Measurements from ENCODE around the gene IFT81.
A peak's percentile ranks its signal among the peaks of the same experiment; 100 is the strongest.

Gene IFT81

GRCh38 chr12:110109037-110109836, 14.9 kb upstream of the IFT81 start:
- TF ChIP-seq ZBTB7A (IDR thresholded peaks at IDR 0.05; ENCODE audit: low read depth) = no peak
- 0 out of 2 replicates have a peak, but pooled peaks have one; percentile 44 for TF ChIP-seq EP300 (IDR thresholded peaks at IDR 0.05; ENCODE audit: borderline replicate concordance)
- TF ChIP-seq CEBPB (IDR thresholded peaks at IDR 0.05) = peak; percentile 85
- TF ChIP-seq, protein P1, sequence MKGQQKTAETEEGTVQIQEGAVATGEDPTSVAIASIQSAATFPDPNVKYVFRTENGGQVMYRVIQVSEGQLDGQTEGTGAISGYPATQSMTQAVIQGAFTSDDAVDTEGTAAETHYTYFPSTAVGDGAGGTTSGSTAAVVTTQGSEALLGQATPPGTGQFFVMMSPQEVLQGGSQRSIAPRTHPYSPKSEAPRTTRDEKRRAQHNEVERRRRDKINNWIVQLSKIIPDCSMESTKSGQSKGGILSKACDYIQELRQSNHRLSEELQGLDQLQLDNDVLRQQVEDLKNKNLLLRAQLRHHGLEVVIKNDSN (IDR thresholded peaks at IDR 0.05) = no peak
- TF ChIP-seq TEAD4 (IDR thresholded peaks at IDR 0.05) = no peak
- TF ChIP-seq, protein P2, sequence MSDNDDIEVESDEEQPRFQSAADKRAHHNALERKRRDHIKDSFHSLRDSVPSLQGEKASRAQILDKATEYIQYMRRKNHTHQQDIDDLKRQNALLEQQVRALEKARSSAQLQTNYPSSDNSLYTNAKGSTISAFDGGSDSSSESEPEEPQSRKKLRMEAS (IDR thresholded peaks at IDR 0.05) = 0 out of 2 replicates have a peak, but pooled peaks have one; percentile 34
- no peak for TF ChIP-seq CREB1 (IDR thresholded peaks at IDR 0.05; ENCODE audit: low read depth)
- no peak for TF ChIP-seq FOXM1 (IDR thresholded peaks at IDR 0.05; ENCODE audit: borderline replicate concordance, low read depth)
- TF ChIP-seq NFIC (IDR thresholded peaks at IDR 0.05) = no peak
- TF ChIP-seq YY1 (IDR thresholded peaks at IDR 0.05; ENCODE audit: low read depth) = no peak
- TF ChIP-seq EGR1 (IDR thresholded peaks at IDR 0.05) = no peak
- no peak for TF ChIP-seq TCF12 (IDR thresholded peaks at IDR 0.05; ENCODE audit: low read depth)

- TF ChIP-seq CREB1 (IDR thresholded peaks at IDR 0.05; ENCODE audit: low read depth) (no peak), TAF1 (IDR thresholded peaks at IDR 0.05; ENCODE audit: low read depth) (no peak), RAD21 (IDR thresholded peaks at IDR 0.05; ENCODE audit: low read depth) (no peak), TCF12 (IDR thresholded peaks at IDR 0.05; ENCODE audit: low read depth) (no peak), FOXM1 (IDR thresholded peaks at IDR 0.05; ENCODE audit: borderline replicate concordance, low read depth) (no peak), NFIC (IDR thresholded peaks at IDR 0.05) (no peak), CEBPB (IDR thresholded peaks at IDR 0.05) (no peak), TEAD4 (IDR thresholded peaks at IDR 0.05) (no peak), YY1 (IDR thresholded peaks at IDR 0.05; ENCODE audit: low read depth) (no peak)
These were observed 14.2 kb upstream of the IFT81 start for GRCh38 chr12:110109837-110110535.

DNA sequence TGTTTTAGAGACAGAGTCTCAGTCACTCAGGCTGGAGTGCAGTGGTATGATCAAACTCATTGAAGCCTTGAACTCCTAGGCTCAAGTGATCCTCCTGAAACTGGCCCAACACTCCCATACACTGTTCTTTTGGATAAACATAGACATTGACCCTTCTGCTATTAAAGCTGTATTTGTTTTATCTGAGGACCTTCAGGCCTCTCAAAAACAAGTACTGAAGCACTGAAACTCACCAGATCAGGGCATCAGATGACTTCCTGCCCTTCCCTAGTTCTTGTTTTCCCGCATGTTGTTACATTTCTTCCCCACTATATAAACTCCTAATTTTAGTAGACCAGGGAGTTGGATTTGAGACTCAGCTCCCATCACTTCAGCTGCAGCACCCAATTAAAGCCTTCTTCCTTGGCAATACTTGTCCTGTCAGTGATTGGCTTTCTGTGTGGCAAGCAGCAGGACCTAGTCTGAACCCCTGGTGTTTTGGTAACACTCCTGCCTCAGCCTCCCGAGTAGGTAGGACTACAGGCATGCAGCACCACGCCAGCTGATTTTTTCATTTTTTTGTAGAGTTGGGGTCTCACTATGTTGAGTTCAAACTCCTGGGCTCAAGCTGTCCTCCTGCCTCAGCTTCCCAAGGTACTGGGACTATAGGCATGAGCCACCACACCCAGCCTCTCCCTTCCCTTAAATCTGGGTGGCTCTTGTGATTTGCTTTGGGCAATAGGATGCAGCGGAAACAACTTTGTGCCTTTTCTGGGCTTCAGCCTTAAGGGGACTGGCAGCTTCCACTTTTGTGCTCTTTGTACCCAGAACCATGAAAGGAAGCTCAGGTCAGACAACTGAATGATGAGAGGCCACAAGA, 12.5 kb upstream of the IFT81 start:
- TF ChIP-seq YY1 (IDR thresholded peaks at IDR 0.05; ENCODE audit: low read depth) (no peak), RAD21 (IDR thresholded peaks at IDR 0.05; ENCODE audit: low read depth) (no peak), TAF1 (IDR thresholded peaks at IDR 0.05; ENCODE audit: low read depth) (no peak), CEBPB (IDR thresholded peaks at IDR 0.05) (no peak), FOXM1 (IDR thresholded peaks at IDR 0.05; ENCODE audit: borderline replicate concordance, low read depth) (no peak)

DNA sequence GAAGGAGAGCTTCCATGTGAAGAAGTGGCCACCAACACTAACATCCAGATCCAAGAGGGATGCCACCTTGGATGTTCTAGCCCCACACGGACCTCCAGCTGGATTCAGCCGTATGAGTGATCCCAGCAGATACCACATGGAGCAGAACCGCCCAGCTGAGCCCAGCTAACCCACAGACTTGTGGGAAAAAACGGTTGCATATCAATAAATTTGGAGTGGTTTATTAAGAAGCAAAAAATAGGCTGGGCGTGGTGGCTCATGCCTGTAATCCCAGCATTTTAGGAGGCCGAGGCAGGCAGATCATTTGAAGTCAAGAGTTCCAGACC, 11.9 kb upstream of the IFT81 start:
- no peak for TF ChIP-seq CEBPB (IDR thresholded peaks at IDR 0.05)
- no peak for TF ChIP-seq EP300 (IDR thresholded peaks at IDR 0.05; ENCODE audit: borderline replicate concordance)
- TF ChIP-seq ZBTB7A (IDR thresholded peaks at IDR 0.05; ENCODE audit: low read depth) = no peak

- TF ChIP-seq TCF12 (IDR thresholded peaks at IDR 0.05; ENCODE audit: low read depth) (no peak), CREB1 (IDR thresholded peaks at IDR 0.05; ENCODE audit: low read depth) (no peak), YY1 (IDR thresholded peaks at IDR 0.05; ENCODE audit: low read depth) (no peak), ZBTB7A (IDR thresholded peaks at IDR 0.05; ENCODE audit: low read depth) (no peak), EGR1 (IDR thresholded peaks at IDR 0.05) (no peak), FOXM1 (IDR thresholded peaks at IDR 0.05; ENCODE audit: borderline replicate concordance, low read depth) (no peak), TAF1 (IDR thresholded peaks at IDR 0.05; ENCODE audit: low read depth) (no peak)
- TF ChIP-seq, protein P2 (IDR thresholded peaks at IDR 0.05) = no peak
These were observed 9.6 kb upstream of the IFT81 start for GRCh38 chr12:110114528-110114937.

DNA sequence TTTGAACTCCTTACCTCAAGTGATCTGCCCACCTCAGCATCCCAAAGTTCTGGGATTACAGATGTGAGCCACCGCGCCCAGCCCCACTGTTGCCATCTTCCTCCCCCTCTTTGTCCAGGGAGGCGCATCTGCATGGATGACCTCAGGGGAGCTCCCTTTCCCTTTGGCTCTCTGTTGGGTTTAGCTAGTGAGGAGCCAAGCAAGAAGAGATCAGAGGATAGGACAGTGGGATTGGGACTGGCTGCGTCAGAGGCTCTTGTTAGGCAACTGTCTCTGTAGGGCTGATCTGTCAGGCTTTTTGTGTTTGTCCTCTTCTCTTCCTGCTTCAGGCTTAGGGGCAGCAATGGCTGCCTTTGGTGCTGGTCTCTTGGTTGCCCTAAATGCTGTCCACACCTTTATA, 8.5 kb upstream of the IFT81 start:
- TF ChIP-seq, protein P1 (IDR thresholded peaks at IDR 0.05) = no peak
- TF ChIP-seq, protein P3, sequence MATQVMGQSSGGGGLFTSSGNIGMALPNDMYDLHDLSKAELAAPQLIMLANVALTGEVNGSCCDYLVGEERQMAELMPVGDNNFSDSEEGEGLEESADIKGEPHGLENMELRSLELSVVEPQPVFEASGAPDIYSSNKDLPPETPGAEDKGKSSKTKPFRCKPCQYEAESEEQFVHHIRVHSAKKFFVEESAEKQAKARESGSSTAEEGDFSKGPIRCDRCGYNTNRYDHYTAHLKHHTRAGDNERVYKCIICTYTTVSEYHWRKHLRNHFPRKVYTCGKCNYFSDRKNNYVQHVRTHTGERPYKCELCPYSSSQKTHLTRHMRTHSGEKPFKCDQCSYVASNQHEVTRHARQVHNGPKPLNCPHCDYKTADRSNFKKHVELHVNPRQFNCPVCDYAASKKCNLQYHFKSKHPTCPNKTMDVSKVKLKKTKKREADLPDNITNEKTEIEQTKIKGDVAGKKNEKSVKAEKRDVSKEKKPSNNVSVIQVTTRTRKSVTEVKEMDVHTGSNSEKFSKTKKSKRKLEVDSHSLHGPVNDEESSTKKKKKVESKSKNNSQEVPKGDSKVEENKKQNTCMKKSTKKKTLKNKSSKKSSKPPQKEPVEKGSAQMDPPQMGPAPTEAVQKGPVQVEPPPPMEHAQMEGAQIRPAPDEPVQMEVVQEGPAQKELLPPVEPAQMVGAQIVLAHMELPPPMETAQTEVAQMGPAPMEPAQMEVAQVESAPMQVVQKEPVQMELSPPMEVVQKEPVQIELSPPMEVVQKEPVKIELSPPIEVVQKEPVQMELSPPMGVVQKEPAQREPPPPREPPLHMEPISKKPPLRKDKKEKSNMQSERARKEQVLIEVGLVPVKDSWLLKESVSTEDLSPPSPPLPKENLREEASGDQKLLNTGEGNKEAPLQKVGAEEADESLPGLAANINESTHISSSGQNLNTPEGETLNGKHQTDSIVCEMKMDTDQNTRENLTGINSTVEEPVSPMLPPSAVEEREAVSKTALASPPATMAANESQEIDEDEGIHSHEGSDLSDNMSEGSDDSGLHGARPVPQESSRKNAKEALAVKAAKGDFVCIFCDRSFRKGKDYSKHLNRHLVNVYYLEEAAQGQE (IDR thresholded peaks at IDR 0.05; ENCODE audit: low read depth) = no peak
- TF ChIP-seq RAD21 (IDR thresholded peaks at IDR 0.05; ENCODE audit: low read depth) (no peak), EGR1 (IDR thresholded peaks at IDR 0.05) (no peak), TEAD4 (IDR thresholded peaks at IDR 0.05) (no peak)

DNA sequence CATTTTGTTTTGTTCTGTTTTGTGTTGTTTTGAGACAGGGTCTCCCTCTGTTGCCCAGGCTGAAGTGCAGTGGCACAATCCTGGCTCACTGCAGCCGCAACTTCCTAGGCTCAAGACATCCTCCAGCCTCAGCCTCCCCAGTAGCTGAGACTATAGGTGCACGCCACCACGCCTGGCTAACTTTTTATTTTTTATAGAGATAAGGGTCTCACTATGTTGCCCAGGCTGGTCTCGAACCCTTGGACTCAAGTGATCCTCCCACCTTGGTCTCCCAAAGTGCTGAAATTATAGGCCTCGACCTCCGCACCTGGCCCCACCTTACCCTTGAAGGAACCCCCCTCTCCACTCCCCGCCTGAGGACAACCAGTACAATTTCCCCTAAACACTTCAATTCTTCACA, 7.5 kb upstream of the IFT81 start:
- TF ChIP-seq NFIC (IDR thresholded peaks at IDR 0.05) (no peak), EGR1 (IDR thresholded peaks at IDR 0.05) (no peak), ZBTB7A (IDR thresholded peaks at IDR 0.05; ENCODE audit: low read depth) (no peak), RAD21 (IDR thresholded peaks at IDR 0.05; ENCODE audit: low read depth) (no peak), CREB1 (IDR thresholded peaks at IDR 0.05; ENCODE audit: low read depth) (no peak), TCF12 (IDR thresholded peaks at IDR 0.05; ENCODE audit: low read depth) (no peak), CEBPB (IDR thresholded peaks at IDR 0.05) (no peak), EP300 (IDR thresholded peaks at IDR 0.05; ENCODE audit: borderline replicate concordance) (no peak), FOXM1 (IDR thresholded peaks at IDR 0.05; ENCODE audit: borderline replicate concordance, low read depth) (no peak), YY1 (IDR thresholded peaks at IDR 0.05; ENCODE audit: low read depth) (no peak), TAF1 (IDR thresholded peaks at IDR 0.05; ENCODE audit: low read depth) (no peak), TEAD4 (IDR thresholded peaks at IDR 0.05) (no peak)
- TF ChIP-seq, protein P1 (IDR thresholded peaks at IDR 0.05) = no peak
- TF ChIP-seq, protein P3 (IDR thresholded peaks at IDR 0.05; ENCODE audit: low read depth) = no peak
- TF ChIP-seq, protein P2 (IDR thresholded peaks at IDR 0.05) = no peak

All from Ishikawa (cell line).